ENCODE results near the gene PTPN23.
A peak's percentile ranks its signal among the peaks of the same experiment; 100 is the strongest.

The PTPN23 gene

GRCh38 chr3:47418167-47419082 is 37.6 kb downstream of the PTPN23 start:
- DNase-seq (ENCODE audit: low read depth) = no peak
- no peak overlapping the region for H3K4me3 ChIP-seq (ENCODE audit: control insufficient read depth, low read depth, low read length)
- TF ChIP-seq CTCF (conservative IDR thresholded peaks at IDR 0.05; ENCODE audit: control insufficient read depth, insufficient read depth, low read depth, low read length) = no peak

GRCh38 chr3:47419083-47420043 is 38.5 kb downstream of the PTPN23 start:
- DNase-seq (ENCODE audit: low read depth) = no peak
- no peak for TF ChIP-seq CTCF (conservative IDR thresholded peaks at IDR 0.05; ENCODE audit: control insufficient read depth, insufficient read depth, low read depth, low read length)
- H3K4me3 ChIP-seq (ENCODE audit: control insufficient read depth, low read depth, low read length) = no peak overlapping the region

GRCh38 chr3:47420044-47420430 is 39.2 kb downstream of the PTPN23 start:
- no peak for DNase-seq (ENCODE audit: low read depth)
- TF ChIP-seq CTCF (conservative IDR thresholded peaks at IDR 0.05; ENCODE audit: control insufficient read depth, insufficient read depth, low read depth, low read length) = no peak
- H3K4me3 ChIP-seq (ENCODE audit: control insufficient read depth, low read depth, low read length) = no peak overlapping the region

- peak; percentile 96 for TF ChIP-seq CTCF (conservative IDR thresholded peaks at IDR 0.05; ENCODE audit: control insufficient read depth, insufficient read depth, low read depth, low read length)
- H3K4me3 ChIP-seq (ENCODE audit: control insufficient read depth, low read depth, low read length) = no peak overlapping the region
- DNase-seq (ENCODE audit: low read depth) = peak; percentile 86
Observed at GRCh38 chr3:47420511-47421484, 40.0 kb downstream of the PTPN23 start.

- TF ChIP-seq CTCF (conservative IDR thresholded peaks at IDR 0.05; ENCODE audit: control insufficient read depth, insufficient read depth, low read depth, low read length) = peak; percentile 28
- no peak overlapping the region for H3K4me3 ChIP-seq (ENCODE audit: control insufficient read depth, low read depth, low read length)
- peak; percentile 51 for DNase-seq (ENCODE audit: low read depth)
Observed at GRCh38 chr3:47421741-47422649, 41.2 kb downstream of the PTPN23 start.

Measured in fibroblast of mammary gland (primary cell).